K562 (cell line): ENCODE data around the gene HMGN1. TPM values are rescaled to one million over a fixed set of nuclear protein-coding genes. Genes with fewer than 3 reads are reported as not detected.

Source experiments
- CCNT2 ChIP-seq: IDR thresholded peaks from 2 replicates; pipeline ENCODE4 v1.6.1; 2011; ENCODE audit warnings: borderline replicate concordance, low read depth, mild to moderate bottlenecking, moderate library complexity, mixed read lengths, low read length; ENCODE audit not compliant: insufficient read length; ENCODE audit errors: extremely low read depth
- CREB3 ChIP-seq: fragments of 450-650 bp; conservative IDR thresholded peaks from 2 replicates; pipeline ENCODE4 v1.6.1; 2016; ENCODE audit warnings: missing genetic modification characterization, low read depth, mild to moderate bottlenecking, missing compliant biosample characterization, moderate library complexity
- DMBX1 ChIP-seq: fragments of 250-450 bp; sonication (Bioruptor Pico); IDR thresholded peaks from 2 replicates; pipeline ENCODE4 v1.8.0; 2022; ENCODE audit warnings: inconsistent platforms, mild to moderate bottlenecking, moderate library complexity, borderline replicate concordance
- ERF ChIP-seq: fragments of 450-650 bp; formaldehyde crosslinking; IDR thresholded peaks from 2 replicates; pipeline ENCODE4 v1.4.0; 2020; ENCODE audit warnings: mild to moderate bottlenecking, mixed read lengths
- ETS1 ChIP-seq: conservative IDR thresholded peaks from 2 replicates; pipeline ENCODE4 v1.6.1; 2011; ENCODE audit warnings: low read depth, mild to moderate bottlenecking, low read length; ENCODE audit not compliant: control insufficient read depth
- ILF3 ChIP-seq: fragments of 450-650 bp; IDR thresholded peaks from 2 replicates; pipeline ENCODE4 v1.6.1; 2018; ENCODE audit warnings: antibody characterized with exemption, mild to moderate bottlenecking, moderate library complexity, borderline replicate concordance
- JUND ChIP-seq, 2 experiments: IDR thresholded peaks; 2 replicates in 1 of 2; 3 replicates in 1 of 2; pipeline ENCODE4 v1.6.1; 2011; ENCODE audit warnings: borderline replicate concordance in 2 of 2, low read depth in 2 of 2, low read length in 2 of 2, improper control_type of control experiment in 1 of 2, missing biosample characterization in 1 of 2, missing genetic modification characterization in 1 of 2, missing genetic modification reagents in 1 of 2
- KDM5B ChIP-seq: fragments of 200-600 bp; sonication (generic); IDR thresholded peaks from 2 replicates; pipeline ENCODE4 v1.6.1; 2012; ENCODE audit warnings: low read depth, mild to moderate bottlenecking, moderate library complexity, low read length, control low read depth, inconsistent platforms; ENCODE audit not compliant: insufficient replicate concordance
- PHF8 ChIP-seq: fragments of 200-600 bp; sonication (generic); IDR thresholded peaks from 2 replicates; pipeline ENCODE4 v1.6.1; 2012; ENCODE audit warnings: mixed run types, mild to moderate bottlenecking, inconsistent platforms, low read length, moderate library complexity, borderline replicate concordance
- POLR2G ChIP-seq: fragments of 200-400 bp; formaldehyde crosslinking; IDR thresholded peaks from 2 replicates; pipeline ENCODE4 v1.6.1; 2017; ENCODE audit warnings: low read depth, mild to moderate bottlenecking, antibody characterized with exemption, low read length, moderate library complexity
- PYGO2 ChIP-seq: fragments of 450-650 bp; IDR thresholded peaks from 2 replicates; pipeline ENCODE4 v1.6.1; 2016; ENCODE audit warnings: mild to moderate bottlenecking, missing genetic modification characterization, moderate library complexity, missing compliant biosample characterization
- RBM17 ChIP-seq: fragments of 200-400 bp; formaldehyde crosslinking; IDR thresholded peaks from 2 replicates; pipeline ENCODE4 v1.6.1; 2017; ENCODE audit warnings: low read depth, mild to moderate bottlenecking, low read length, borderline replicate concordance
- SNAPC5 ChIP-seq: fragments of 250-450 bp; sonication (Bioruptor Pico); IDR thresholded peaks from 2 replicates; pipeline ENCODE4 v1.8.0; 2021; ENCODE audit warnings: moderate library complexity, mild to moderate bottlenecking, inconsistent platforms
- SP1 ChIP-seq: sonication (generic); formaldehyde crosslinking; IDR thresholded peaks from 2 replicates; pipeline ENCODE4 v1.8.1; 2022; ENCODE audit warnings: mild to moderate bottlenecking, missing genetic modification reagents
- TAF7 ChIP-seq: fragments of 450-650 bp; IDR thresholded peaks from 2 replicates; pipeline ENCODE4 v1.6.1; 2016; ENCODE audit warnings: missing genetic modification characterization, missing compliant biosample characterization
- TSHZ1 ChIP-seq: fragments of 250-450 bp; sonication (Bioruptor Pico); IDR thresholded peaks from 2 replicates; pipeline ENCODE4 v1.4.0; 2020; ENCODE audit warnings: mild to moderate bottlenecking, moderate library complexity
- ZBTB7A ChIP-seq: IDR thresholded peaks from 2 replicates; pipeline ENCODE4 v1.6.1; 2011; ENCODE audit warnings: low read depth, mild to moderate bottlenecking, low read length, moderate library complexity, borderline replicate concordance; ENCODE audit not compliant: control insufficient read depth
- ZNF133 ChIP-seq: fragments of 250-450 bp; sonication (Bioruptor Pico); IDR thresholded peaks from 2 replicates; pipeline ENCODE4 v1.4.0; 2020; ENCODE audit warnings: mild to moderate bottlenecking
- ZNF436 ChIP-seq: fragments of 250-450, 450-650 bp; sonication (Bioruptor Pico); formaldehyde crosslinking; IDR thresholded peaks from 2 replicates; pipeline ENCODE4 v1.7.0; 2020; ENCODE audit warnings: mild to moderate bottlenecking
- polyA plus RNA-seq, 8 experiments: library from polyadenylated mRNA; depleted of rRNA in 4 of 8; stranded (reverse) in 5 of 8; unstranded in 3 of 8; fragments of >200 nt; fragmentation: Nextera tagmentation in 2 of 8; fragmentation: Illumina TruSeq in 1 of 8; extraction: Ambion mirVana in 2 of 8; extraction: Trizol in 1 of 8; gene quantifications; 2 replicates each; pipeline versions ENCODE4 v1.2.1 to v1.2.3, GENCODE V29; 2011 to 2014; ENCODE audit warnings: inconsistent platforms in 1 of 8, missing spikeins in 1 of 8
- total RNA-seq, 7 experiments: library from RNA; depleted of rRNA in 6 of 7; stranded (reverse); fragments of >200 nt in 6 of 7; fragmentation: Illumina TruSeq in 2 of 7; extraction: Trizol in 2 of 7; gene quantifications; 2 replicates each; pipeline versions ENCODE4 v1.2.1 to v1.2.3, GENCODE V29; 2011 to 2021; ENCODE audit warnings: low replicate concordance in 1 of 7

Gene HMGN1
- total and polyA plus RNA-seq, 9 of the 15 experiments (the other 6 are each of a cell fraction or from before 2014, with no cell fraction given): 124 to 626 (median 498) TPM

- no peak for TF ChIP-seq SNAPC5 (CRISPR knock-in tag)
- TF ChIP-seq SP1 (CRISPR knock-in tag): peak; percentile 15; the same call in 1 of the 2 replicates
- TF ChIP-seq ILF3: 0 out of 2 replicates have a peak, but pooled peaks have one; percentile 54
- TF ChIP-seq RBM17: no peak
- TF ChIP-seq ZNF133 (CRISPR knock-in tag): no peak
- TF ChIP-seq ERF (CRISPR knock-in tag): peak; percentile 95
- TF ChIP-seq JUND (IDR thresholded peaks at IDR 0.05; ENCODE audit: borderline replicate concordance, low read depth, low read length): 0 out of 2 replicates have a peak, but pooled peaks have one; percentile 16
- TF ChIP-seq JUND (tag; IDR thresholded peaks at IDR 0.05; ENCODE audit: borderline replicate concordance, low read depth, low read length): no peak; the same call in 2 of the 3 replicates
- no peak for TF ChIP-seq TSHZ1 (CRISPR knock-in tag)
- peak; percentile 87 for TF ChIP-seq POLR2G
- peak; percentile 75; the same call in 1 of the 2 replicates for TF ChIP-seq ZBTB7A
- peak; percentile 53; the same call in 1 of the 2 replicates for TF ChIP-seq PHF8
- TF ChIP-seq CREB3: no peak
- peak; percentile 44 for TF ChIP-seq DMBX1
- no peak; the same call in 1 of the 2 replicates for TF ChIP-seq ETS1
- peak; percentile 75 for TF ChIP-seq CCNT2
- 0 out of 2 replicates have a peak, but pooled peaks have one; percentile 28 for TF ChIP-seq ZNF436
- no peak for TF ChIP-seq PYGO2 (tag)
- TF ChIP-seq TAF7 (tag): no peak
- peak; percentile 34 for TF ChIP-seq KDM5B
Observed at GRCh38 chr21:39348355-39349210, at the start of gene HMGN1 (continued).
